GM12878 (cell line): ENCODE measurements around the gene IQCF6. TPM values are rescaled to one million over a fixed set of nuclear protein-coding genes. Genes with fewer than 3 reads are reported as not detected.

Experiments used
- ATAC-seq: fragments of 200-7000 bp; cut with Tn5 transposase; 3 replicates; pipeline ENCODE4 v1.9.1; 2020; ENCODE audit warnings: mild to moderate bottlenecking, moderate library complexity
- BruUV-seq: library from RNA; stranded (reverse); fragments of 400-500 nt; replicated peaks from 2 replicates; lab custom pipeline; 2021; lab: Mats Ljungman, UMichigan
- CTCF ChIA-PET: fragments of 300-600 bp; sonication (Branson Sonifier 250); formaldehyde crosslinking; extraction: SDS; loops from one replicate; lab custom pipeline; 2021; ENCODE audit warnings: inconsistent platforms; lab: Yijun Ruan, JAX
- POLR2A ChIA-PET: fragments of 350-600 bp; formaldehyde crosslinking; extraction: SDS; loops from one replicate; lab custom pipeline; 2021; ENCODE audit warnings: inconsistent platforms; lab: Charles Lee
- RAD21 ChIA-PET: fragments of 300-600 bp; sonication (Branson Sonifier 250); formaldehyde crosslinking; loops from one replicate; lab custom pipeline; 2023; ENCODE audit warnings: antibody characterized with exemption; ENCODE audit not compliant: unreplicated experiment; lab: Charles Lee
- SMC1A ChIA-PET: fragments of 300-600 bp; sonication (Branson Sonifier 250); formaldehyde crosslinking; loops from one replicate; lab custom pipeline; 2023; ENCODE audit not compliant: unreplicated experiment, uncharacterized antibody; lab: Charles Lee
- DNase-seq: peaks from one replicate; pipeline ENCODE4 v3.0.0-alpha.2; 2011; ENCODE audit warnings: low read depth, low spot score
- FAIRE-seq: peaks from 3 replicates; lab custom pipeline; 2011; peaks lifted over from hg19 to GRCh38; lab: Jason Lieb, UNC
- H2AFZ ChIP-seq: 2 replicates; pipeline ENCODE4 v1.6.0; 2011; ENCODE audit warnings: low read depth, low read length, control low read depth; ENCODE audit not compliant: control insufficient read depth
- H3K27ac ChIP-seq: 2 replicates; pipeline ENCODE4 v1.5.1; 2011; ENCODE audit warnings: control low read depth; ENCODE audit not compliant: control insufficient read depth, insufficient read depth
- H3K27me3 ChIP-seq, 2 experiments: replicated peaks in 1 of 2; 2 replicates each; pipeline versions ENCODE4 v1.6.0 to v1.6.1; 2011; ENCODE audit warnings: low read length in 1 of 2; ENCODE audit not compliant: control insufficient read depth in 2 of 2, insufficient read depth in 2 of 2
- H3K36me3 ChIP-seq, 2 experiments: 2 replicates each; pipeline ENCODE4 v1.5.1; 2011; ENCODE audit warnings: low read length in 1 of 2; ENCODE audit not compliant: control insufficient read depth in 2 of 2, insufficient read depth in 2 of 2
- H3K4me1 ChIP-seq: 2 replicates; pipeline ENCODE4 v1.6.1; 2011; ENCODE audit warnings: mild to moderate bottlenecking, low read length, moderate library complexity, mixed read lengths; ENCODE audit not compliant: control insufficient read depth, insufficient read depth
- H3K4me2 ChIP-seq: 2 replicates; pipeline ENCODE4 v1.6.0; 2011; ENCODE audit warnings: control low read depth; ENCODE audit not compliant: control insufficient read depth, insufficient read depth
- H3K4me3 ChIP-seq: fragments of 200-600 bp; sonication (generic); 2 replicates; pipeline ENCODE4 v1.5.1; 2016
- H3K79me2 ChIP-seq: 2 replicates; pipeline ENCODE4 v1.6.0; 2011; ENCODE audit warnings: low read length; ENCODE audit not compliant: control insufficient read depth, insufficient read depth
- H3K9ac ChIP-seq: 2 replicates; pipeline ENCODE4 v1.8.0; 2011; ENCODE audit warnings: low read length, control low read depth, mixed read lengths; ENCODE audit not compliant: control insufficient read depth, insufficient read depth
- H3K9me3 ChIP-seq: replicated peaks from 3 replicates; pipeline ENCODE4 v1.5.1; 2011; ENCODE audit warnings: mild to moderate bottlenecking, low read length; ENCODE audit not compliant: control insufficient read depth, insufficient read depth
- H4K20me1 ChIP-seq: 2 replicates; pipeline ENCODE4 v1.6.0; 2011; ENCODE audit not compliant: control insufficient read depth, insufficient read depth
- BHLHE40 ChIP-seq, 2 experiments: fragments of 450-650 bp in 1 of 2; IDR thresholded peaks; 2 replicates each; pipeline ENCODE4 v1.6.1; 2011 to 2017; ENCODE audit warnings: low read depth in 2 of 2, borderline replicate concordance in 1 of 2, improper control_type of control experiment in 1 of 2, low read length in 1 of 2, mild to moderate bottlenecking in 1 of 2
- BMI1 ChIP-seq: fragments of 450-650 bp; IDR thresholded peaks from 2 replicates; pipeline ENCODE4 v1.6.1; 2016; ENCODE audit warnings: mild to moderate bottlenecking, moderate library complexity, borderline replicate concordance
- CEBPB ChIP-seq, 2 experiments: fragments of 150-350 bp in 1 of 2; IDR thresholded peaks; 2 replicates each; pipeline ENCODE4 v1.6.1; 2012 to 2014; ENCODE audit warnings: low read depth in 2 of 2, low read length in 2 of 2, borderline replicate concordance in 1 of 2, inconsistent platforms in 1 of 2
- CHD1 ChIP-seq: IDR thresholded peaks from 2 replicates; pipeline ENCODE4 v1.6.1; 2012; ENCODE audit warnings: low read depth, low read length, improper control_type of control experiment
- CREB1 ChIP-seq: IDR thresholded peaks from 2 replicates; pipeline ENCODE4 v1.6.1; 2012; ENCODE audit warnings: low read depth, mild to moderate bottlenecking, inconsistent platforms
- GATAD2B ChIP-seq: fragments of 450-650 bp; conservative IDR thresholded peaks from 2 replicates; pipeline ENCODE4 v1.6.1; 2017; ENCODE audit warnings: low read depth, mild to moderate bottlenecking, moderate library complexity
- HDGF ChIP-seq: fragments of 450-650 bp; IDR thresholded peaks from 2 replicates; pipeline ENCODE4 v1.6.1; 2016; ENCODE audit warnings: antibody characterized with exemption
- KLF5 ChIP-seq: fragments of 450-650 bp; IDR thresholded peaks from 2 replicates; pipeline ENCODE4 v1.6.1; 2014; ENCODE audit warnings: mild to moderate bottlenecking; ENCODE audit not compliant: partially characterized antibody
- LARP7 ChIP-seq: fragments of 450-650 bp; IDR thresholded peaks from 2 replicates; pipeline ENCODE4 v1.6.1; 2017; ENCODE audit warnings: mild to moderate bottlenecking
- MLLT1 ChIP-seq: fragments of 450-650 bp; IDR thresholded peaks from 2 replicates; pipeline ENCODE4 v1.6.1; 2016; ENCODE audit warnings: mild to moderate bottlenecking
- PML ChIP-seq: IDR thresholded peaks from 2 replicates; pipeline ENCODE4 v1.6.1; 2012; ENCODE audit warnings: low read length, inconsistent platforms
- RAD51 ChIP-seq: fragments of 450-650 bp; IDR thresholded peaks from 2 replicates; pipeline ENCODE4 v1.6.1; 2016; ENCODE audit warnings: moderate library complexity, mild to moderate bottlenecking, inconsistent platforms
- SREBF2 ChIP-seq: IDR thresholded peaks from 2 replicates; pipeline ENCODE4 v1.6.1; 2012; ENCODE audit warnings: mild to moderate bottlenecking, low read length
- TARDBP ChIP-seq: IDR thresholded peaks from 2 replicates; pipeline ENCODE4 v1.6.1; 2016; ENCODE audit warnings: borderline replicate concordance
- TCF12 ChIP-seq: IDR thresholded peaks from 2 replicates; pipeline ENCODE4 v1.6.1; 2011; ENCODE audit warnings: low read depth, mild to moderate bottlenecking, low read length
- WRNIP1 ChIP-seq: IDR thresholded peaks from 2 replicates; pipeline ENCODE4 v1.6.1; 2011; ENCODE audit warnings: low read depth, low read length, improper control_type of control experiment, borderline replicate concordance
- ZZZ3 ChIP-seq: IDR thresholded peaks from 2 replicates; pipeline ENCODE4 v1.6.1; 2011; ENCODE audit warnings: low read depth; ENCODE audit not compliant: control insufficient read depth, insufficient read length
- WGBS: methylation state at CpG from one replicate; pipeline ENCODE4 v1.1.6; 2016; ENCODE audit warnings: low lambda C conversion rate; ENCODE audit not compliant: insufficient replicate concordance, insufficient coverage; ENCODE audit errors: missing lambda C conversion rate; 5-methylcytosine and 5-hydroxymethylcytosine counted together
- in situ Hi-C: fragments of 300-500 bp; cut with MboI; formaldehyde crosslinking; loops from 9 replicates; pipeline ENCODE4 v1.14.3; 2018; ENCODE audit warnings: mixed read lengths
- intact Hi-C: fragments of 100-400 bp; cut with micrococcal nuclease; formaldehyde crosslinking; loops from one replicate; pipeline ENCODE4 v1.14.2; 2022; ENCODE audit not compliant: unreplicated experiment
- polyA plus RNA-seq, 11 experiments: library from polyadenylated mRNA; depleted of rRNA in 4 of 11; unstranded in 6 of 11; stranded (reverse) in 5 of 11; fragments of >200 nt; fragmentation: Nextera tagmentation in 4 of 11; fragmentation: Illumina TruSeq in 1 of 11; extraction: Ambion mirVana in 4 of 11; extraction: Trizol in 1 of 11; gene quantifications; 1 replicate in 1 of 11; 2 replicates in 10 of 11; pipeline versions ENCODE4 v1.2.1 to v1.2.3, GENCODE V29; 2011 to 2016; ENCODE audit warnings: inconsistent platforms in 2 of 11, missing spikeins in 2 of 11, low read depth in 1 of 11
- total RNA-seq, 4 experiments: library from RNA; depleted of rRNA in 3 of 4; stranded (reverse); fragments of >200 nt in 3 of 4; fragmentation: Illumina TruSeq in 1 of 4; extraction: Trizol in 1 of 4; gene quantifications; 2 replicates each; pipeline versions ENCODE4 v1.2.1 to v1.2.3, GENCODE V29; 2013 to 2021

Gene IQCF6
- total and polyA plus RNA-seq, 10 of the 15 experiments (the other 5 are each of a cell fraction or from before 2014, with no cell fraction given) = not detected

- Histone ChIP-seq H3K4me2 (no peak overlapping the region), H2AFZ (no peak overlapping the region), H3K36me3 (no peaks in the 10 kb centered on the region), H3K9me3 (no peaks in the 10 kb centered on the region; the same call in 2 of the 3 replicates), H3K4me1 (no peaks in the 10 kb centered on the region), H3K4me3 (no peak overlapping the region), H4K20me1 (no peaks in the 10 kb centered on the region), H3K27me3 (peaks cover 0 to 7% of the 10 kb centered on the region in 2 experiments; a peak in 2 of 4 replicates), H3K27ac (no peak overlapping the region), H3K9ac (no peak overlapping the region), H3K79me2 (no peaks in the 10 kb centered on the region)
- DNase-seq (no peak), ATAC-seq (no peak), FAIRE-seq (no peak)
- POLR2A ChIA-PET = no interaction called here
- no TSS peak for BruUV-seq
- CTCF ChIA-PET = no interaction called here
- intact Hi-C loops (no loop called here), in situ Hi-C loops (no loop called here)
- 0% methylated on average over 4 of the region's 4 CpGs for WGBS
- no peak for TF ChIP-seq MLLT1
- TF ChIP-seq RAD51 = no peak
- TF ChIP-seq LARP7 = no peak
- no peak for TF ChIP-seq TCF12
- no peak for TF ChIP-seq BHLHE40 (IDR thresholded peaks at IDR 0.05; ENCODE audit: borderline replicate concordance in 1 of 2, low read depth in 2 of 2, low read length in 1 of 2)
- no peak for TF ChIP-seq HDGF
- no peak for TF ChIP-seq KLF5
- TF ChIP-seq WRNIP1 = no peak
- TF ChIP-seq PML = no peak
- no peak for TF ChIP-seq BMI1
- TF ChIP-seq SREBF2 = no peak
- no peak for TF ChIP-seq ZZZ3
- no peak for TF ChIP-seq GATAD2B
- no peak for TF ChIP-seq TARDBP
- TF ChIP-seq CEBPB (IDR thresholded peaks at IDR 0.05; ENCODE audit: borderline replicate concordance in 1 of 2, low read depth in 2 of 2, low read length in 2 of 2) = no peak
- TF ChIP-seq CHD1 = no peak
- TF ChIP-seq CREB1 = no peak
- RAD21 ChIA-PET = no interaction called here
- SMC1A ChIA-PET = no interaction called here
These were observed 36.6 kb upstream of the IQCF6 start for GRCh38 chr3:51815614-51816013.
